Neural cell (in vitro differentiated cells): ENCODE measurements around the gene TUBB2A. TPM values are rescaled to one million over a fixed set of nuclear protein-coding genes. Genes with fewer than 3 reads are reported as not detected.
"Not testable (repeated sequence)": the region's sequence is repeated elsewhere in the genome, so short reads cannot be mapped to it uniquely, and the experiment has no call there.

Experiments
- H2AFZ ChIP-seq: fragments of 200-600, 300-800 bp; sonication (generic), shearing (Covaris generic); 2 replicates; pipeline ENCODE4 v1.6.0; 2014; ENCODE audit warnings: low read depth, mild to moderate bottlenecking, antibody characterized with exemption, low read length, moderate library complexity
- H3F3A ChIP-seq: fragments of 200-600 bp; shearing (Covaris generic); 2 replicates; pipeline ENCODE4 v1.6.1; 2016; ENCODE audit warnings: mild to moderate bottlenecking, moderate library complexity, mixed read lengths, antibody characterized with exemption, low read length; ENCODE audit not compliant: insufficient read depth, poor library complexity, severe bottlenecking
- H3K27ac ChIP-seq: fragments of 200-600, 300-800 bp; sonication (generic), shearing (Covaris generic); 2 replicates; pipeline ENCODE4 v1.5.1; 2014; ENCODE audit warnings: mild to moderate bottlenecking, low read length, moderate library complexity
- H3K27me3 ChIP-seq: fragments of 300-800, 200-600 bp; sonication (generic), shearing (Covaris generic); 2 replicates; pipeline ENCODE4 v1.6.0; 2014; ENCODE audit warnings: mild to moderate bottlenecking, low read depth, low read length, moderate library complexity; ENCODE audit not compliant: insufficient read depth
- H3K36me3 ChIP-seq: fragments of 300-800, 200-600 bp; sonication (generic), shearing (Covaris generic); 2 replicates; pipeline ENCODE4 v1.5.1; 2014; ENCODE audit warnings: mild to moderate bottlenecking, antibody characterized with exemption, low read length, moderate library complexity; ENCODE audit not compliant: insufficient read depth
- H3K4me2 ChIP-seq: fragments of 300-800, 200-600 bp; sonication (generic), shearing (Covaris generic); 2 replicates; pipeline ENCODE4 v1.6.0; 2014; ENCODE audit warnings: mild to moderate bottlenecking, low read length
- H3K4me3 ChIP-seq: fragments of 300-800, 200-600 bp; sonication (generic), shearing (Covaris generic); 2 replicates; pipeline ENCODE4 v1.5.1; 2014; ENCODE audit warnings: mild to moderate bottlenecking, low read length, moderate library complexity
- H3K79me2 ChIP-seq: fragments of 200-600 bp; shearing (Covaris generic); replicated peaks from 2 replicates; pipeline ENCODE4 v1.6.0; 2014; ENCODE audit warnings: mild to moderate bottlenecking, low read length, moderate library complexity; ENCODE audit not compliant: insufficient read depth
- H3K9ac ChIP-seq: fragments of 300-800, 200-600 bp; sonication (generic), shearing (Covaris generic); 2 replicates; pipeline ENCODE4 v1.6.1; 2016; ENCODE audit warnings: mild to moderate bottlenecking, low read length, mixed read lengths
- H3K9me2 ChIP-seq: fragments of 200-600 bp; shearing (Covaris generic); 2 replicates; pipeline ENCODE4 v1.6.1; 2016; ENCODE audit warnings: mild to moderate bottlenecking, low read length, mixed read lengths; ENCODE audit not compliant: insufficient read depth
- H3K9me3 ChIP-seq: fragments of 200-600, 300-800 bp; sonication (generic), shearing (Covaris generic); 2 replicates; pipeline ENCODE4 v1.6.1; 2016; ENCODE audit warnings: mild to moderate bottlenecking, mixed run types, low read length, moderate library complexity, mixed read lengths
- H4K20me1 ChIP-seq: fragments of 200-600 bp; shearing (Covaris generic); 2 replicates; pipeline ENCODE4 v1.6.1; 2016; ENCODE audit warnings: mild to moderate bottlenecking, mixed run types; ENCODE audit not compliant: insufficient read depth
- EP300 ChIP-seq: fragments of 450-650 bp; conservative IDR thresholded peaks from 2 replicates; pipeline ENCODE4 v1.6.1; 2014; ENCODE audit warnings: antibody characterized with exemption, mild to moderate bottlenecking, moderate library complexity; ENCODE audit not compliant: poor library complexity, severe bottlenecking
- EZH2 ChIP-seq: fragments of 200-600, 300-800 bp; shearing (Covaris generic), sonication (generic); IDR thresholded peaks from 2 replicates; pipeline ENCODE4 v1.6.1; 2014; ENCODE audit warnings: antibody characterized with exemption, low read length, borderline replicate concordance, mild to moderate bottlenecking; ENCODE audit not compliant: insufficient read depth, poor library complexity, severe bottlenecking
- MXI1 ChIP-seq: fragments of 450-650 bp; conservative IDR thresholded peaks from 2 replicates; pipeline ENCODE4 v1.6.1; 2014; ENCODE audit warnings: antibody characterized with exemption, mild to moderate bottlenecking; ENCODE audit not compliant: poor library complexity, severe bottlenecking
- POLR2AphosphoS5 ChIP-seq: IDR thresholded peaks from 2 replicates; pipeline ENCODE4 v1.6.1; 2012
- RAD21 ChIP-seq: fragments of 450-650 bp; conservative IDR thresholded peaks from 2 replicates; pipeline ENCODE4 v1.6.1; 2014; ENCODE audit warnings: antibody characterized with exemption, mild to moderate bottlenecking, moderate library complexity
- polyA plus RNA-seq: library from polyadenylated mRNA; depleted of rRNA; stranded (reverse); fragments of >200 nt; gene quantifications from 2 replicates; pipeline ENCODE4 v1.2.3, GENCODE V29; 2014
- TF ChIP-seq, protein P1 (sequence below): fragments of 450-650 bp; IDR thresholded peaks from 2 replicates; pipeline ENCODE4 v1.5.1; 2014; ENCODE audit warnings: antibody characterized with exemption, mild to moderate bottlenecking, moderate library complexity; ENCODE audit not compliant: poor library complexity, severe bottlenecking

The TUBB2A gene
- polyA plus RNA-seq, 1 donor from 2014 or later: 1,088 TPM

- Histone ChIP-seq H4K20me1 (no peaks in the 10 kb centered on the region), H3K27me3 (no peaks in the 10 kb centered on the region), H2AFZ (no peak overlapping the region), H3F3A (no peaks in the 10 kb centered on the region), H3K79me2 (peaks cover 38% of the 10 kb centered on the region), H3K36me3 (no peaks in the 10 kb centered on the region), H3K4me2 (no peak overlapping the region), H3K9ac (no peak overlapping the region), H3K27ac (no peak overlapping the region), H3K4me3 (peak overlapping the region; percentile 3), H3K9me3 (no peaks in the 10 kb centered on the region), H3K9me2 (no peaks in the 10 kb centered on the region)
- TF ChIP-seq RAD21: no peak
- peak; percentile 23 for TF ChIP-seq POLR2AphosphoS5
Measured at GRCh38 chr6:3159805-3160781, 2.7 kb upstream of the TUBB2A start.

- H3K27me3 ChIP-seq, H3K9me3 ChIP-seq, H3F3A ChIP-seq, H2AFZ ChIP-seq, H4K20me1 ChIP-seq, H3K9me2 ChIP-seq: not testable (repeated sequence)
- Histone ChIP-seq H3K36me3 (peaks cover 11% of the 10 kb centered on the region), H3K4me2 (peak overlapping the region; percentile 73), H3K4me3 (peak overlapping the region; percentile 94), H3K9ac (peak overlapping the region; percentile 98), H3K27ac (peak overlapping the region; percentile 96), H3K79me2 (peaks cover 46% of the 10 kb centered on the region)
- TF ChIP-seq EP300 (peak; percentile 8), POLR2AphosphoS5 (peak; percentile 61)
Measured at GRCh38 chr6:3156184-3157130, 887 bp downstream of the TUBB2A start.

DNA sequence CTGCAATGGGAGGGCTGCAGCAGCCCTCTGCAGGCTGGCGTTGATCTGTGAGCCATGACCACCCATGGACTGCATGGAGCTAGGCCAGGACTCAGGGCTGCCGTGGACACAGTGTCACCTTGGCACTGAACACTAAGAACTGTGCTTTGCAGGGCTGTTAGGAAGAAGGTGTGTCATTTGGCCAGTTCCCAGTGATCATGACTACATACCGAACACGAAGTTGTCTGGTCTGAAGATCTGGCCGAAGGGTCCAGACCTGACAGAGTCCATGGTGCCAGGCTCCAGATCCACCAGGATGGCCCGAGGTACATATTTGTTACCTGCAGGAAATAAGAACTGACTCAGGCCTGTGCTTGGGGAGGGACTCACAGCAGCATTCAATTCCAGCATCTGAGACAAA lies 1.9 kb downstream of the TUBB2A start:
- H2AFZ ChIP-seq, H3K9me3 ChIP-seq, H3K27me3 ChIP-seq, H3K9me2 ChIP-seq, H3F3A ChIP-seq, H4K20me1 ChIP-seq: not testable (repeated sequence)
- Histone ChIP-seq H3K36me3 (peaks cover 11% of the 10 kb centered on the region), H3K4me2 (peak overlapping the region; percentile 80), H3K9ac (peak overlapping the region; percentile 45), H3K4me3 (peak overlapping the region; percentile 94), H3K27ac (peak overlapping the region; percentile 51), H3K79me2 (peaks cover 43% of the 10 kb centered on the region)

DNA sequence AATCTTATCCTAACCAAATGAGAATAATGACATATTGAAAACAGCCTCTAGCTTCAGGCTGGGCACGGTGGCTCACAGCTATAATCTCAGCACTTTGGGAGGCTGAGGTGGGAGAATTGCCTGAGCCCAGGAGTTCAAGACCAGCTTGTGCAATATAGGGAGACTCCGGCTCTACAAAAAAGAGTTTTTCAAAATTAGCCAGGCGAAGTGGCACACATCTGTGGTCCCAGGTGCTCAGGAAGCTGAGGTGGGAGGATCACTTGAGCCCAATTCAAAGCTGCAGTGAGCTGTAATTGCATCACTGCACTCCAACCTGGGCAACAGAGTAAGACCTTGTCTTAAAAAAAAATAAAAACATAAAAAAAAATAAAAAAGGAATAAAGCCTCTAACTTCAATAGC lies 4.7 kb downstream of the TUBB2A start:
- Histone ChIP-seq H2AFZ (no peak overlapping the region), H3K79me2 (peaks cover 30% of the 10 kb centered on the region), H3K9me2 (no peaks in the 10 kb centered on the region), H3K9me3 (no peaks in the 10 kb centered on the region), H3F3A (peaks cover 3% of the 10 kb centered on the region), H3K4me3 (no peak overlapping the region), H3K27ac (no peak overlapping the region), H3K4me2 (no peak overlapping the region), H3K36me3 (peaks cover 11% of the 10 kb centered on the region), H3K27me3 (no peaks in the 10 kb centered on the region), H4K20me1 (no peaks in the 10 kb centered on the region), H3K9ac (no peak overlapping the region)
- TF ChIP-seq MXI1: no peak
- no peak for TF ChIP-seq EP300
- no peak for TF ChIP-seq EZH2
- TF ChIP-seq POLR2AphosphoS5: no peak
- TF ChIP-seq, protein P1, sequence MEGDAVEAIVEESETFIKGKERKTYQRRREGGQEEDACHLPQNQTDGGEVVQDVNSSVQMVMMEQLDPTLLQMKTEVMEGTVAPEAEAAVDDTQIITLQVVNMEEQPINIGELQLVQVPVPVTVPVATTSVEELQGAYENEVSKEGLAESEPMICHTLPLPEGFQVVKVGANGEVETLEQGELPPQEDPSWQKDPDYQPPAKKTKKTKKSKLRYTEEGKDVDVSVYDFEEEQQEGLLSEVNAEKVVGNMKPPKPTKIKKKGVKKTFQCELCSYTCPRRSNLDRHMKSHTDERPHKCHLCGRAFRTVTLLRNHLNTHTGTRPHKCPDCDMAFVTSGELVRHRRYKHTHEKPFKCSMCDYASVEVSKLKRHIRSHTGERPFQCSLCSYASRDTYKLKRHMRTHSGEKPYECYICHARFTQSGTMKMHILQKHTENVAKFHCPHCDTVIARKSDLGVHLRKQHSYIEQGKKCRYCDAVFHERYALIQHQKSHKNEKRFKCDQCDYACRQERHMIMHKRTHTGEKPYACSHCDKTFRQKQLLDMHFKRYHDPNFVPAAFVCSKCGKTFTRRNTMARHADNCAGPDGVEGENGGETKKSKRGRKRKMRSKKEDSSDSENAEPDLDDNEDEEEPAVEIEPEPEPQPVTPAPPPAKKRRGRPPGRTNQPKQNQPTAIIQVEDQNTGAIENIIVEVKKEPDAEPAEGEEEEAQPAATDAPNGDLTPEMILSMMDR: no peak
- TF ChIP-seq RAD21: no peak
